HG02610 (cell line): ENCODE results near the gene RELN.

ENCODE experiments used
- ATAC-seq: cut with Tn5 transposase; IDR thresholded peaks from one replicate; pipeline ENCODE4 v1.9.1; 2021; ENCODE audit warnings: mild to moderate bottlenecking, moderate library complexity; ENCODE audit not compliant: unreplicated experiment

RELN gene

DNA sequence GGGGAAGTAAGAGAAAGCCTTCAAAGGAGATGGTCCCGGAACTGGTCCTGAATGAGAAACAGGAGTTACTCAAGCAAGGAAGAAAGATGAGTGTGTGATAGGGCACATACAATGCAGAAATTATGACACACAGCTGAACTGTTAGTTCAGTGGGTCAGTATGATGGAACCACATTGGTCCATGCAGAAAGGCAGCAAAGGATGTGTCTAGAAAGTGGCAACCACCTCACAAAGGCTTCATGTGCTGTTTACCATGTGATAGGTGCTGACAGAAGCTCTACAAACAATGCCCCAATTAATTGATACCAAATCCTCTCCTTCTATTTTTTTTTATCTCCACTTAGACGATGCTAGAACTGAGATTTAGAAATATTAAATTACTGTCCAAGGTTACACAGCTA lies 258.3 kb downstream of the RELN start:
- no peak for ATAC-seq

DNA sequence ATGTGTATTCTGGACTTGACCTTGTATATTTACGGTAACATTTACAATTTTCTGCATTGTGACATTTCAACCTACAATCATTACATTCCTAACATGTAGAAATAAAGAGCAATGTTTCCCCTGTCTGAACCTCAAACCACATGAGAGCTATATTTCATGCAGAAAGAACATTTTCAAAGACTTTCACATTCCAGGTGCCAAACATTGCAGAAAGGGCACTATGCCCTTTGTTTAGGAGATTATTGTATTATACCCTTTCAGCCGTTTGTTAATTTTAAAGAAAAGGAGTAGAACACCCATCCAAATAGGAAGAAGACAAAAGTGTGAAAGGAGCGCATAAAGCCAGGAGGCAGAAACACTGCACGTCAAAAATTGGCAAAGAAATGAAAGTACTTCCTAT lies 260.4 kb downstream of the RELN start:
- ATAC-seq: no peak

DNA sequence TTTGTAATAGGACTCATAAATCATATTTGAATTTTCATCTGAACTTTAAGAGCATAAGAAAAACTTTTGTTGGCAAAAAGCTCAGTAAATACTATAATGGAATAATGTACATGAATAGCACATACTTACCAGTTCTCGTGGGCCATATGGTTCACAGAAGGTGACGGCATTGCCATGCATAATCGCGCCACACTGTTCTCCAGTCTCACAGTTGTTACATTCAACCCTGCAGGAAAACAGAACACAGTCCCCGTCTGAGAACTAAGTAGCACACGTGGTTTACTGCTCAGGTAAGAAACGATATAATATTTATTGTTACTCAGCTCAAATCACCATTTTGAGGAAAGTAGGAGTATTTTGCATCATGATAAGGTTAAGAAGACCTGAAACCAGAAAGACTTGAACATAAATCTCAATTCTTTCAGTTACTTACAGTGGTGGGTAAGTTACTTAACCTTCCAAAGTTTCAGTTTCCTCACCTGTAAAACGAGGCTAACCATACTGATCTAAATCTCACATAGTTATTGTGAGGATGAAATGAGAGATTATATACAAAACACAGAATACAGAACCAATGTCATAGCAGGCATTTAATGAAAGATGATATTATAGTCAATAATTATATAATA lies 261.4 kb downstream of the RELN start:
- ATAC-seq: no peak

DNA sequence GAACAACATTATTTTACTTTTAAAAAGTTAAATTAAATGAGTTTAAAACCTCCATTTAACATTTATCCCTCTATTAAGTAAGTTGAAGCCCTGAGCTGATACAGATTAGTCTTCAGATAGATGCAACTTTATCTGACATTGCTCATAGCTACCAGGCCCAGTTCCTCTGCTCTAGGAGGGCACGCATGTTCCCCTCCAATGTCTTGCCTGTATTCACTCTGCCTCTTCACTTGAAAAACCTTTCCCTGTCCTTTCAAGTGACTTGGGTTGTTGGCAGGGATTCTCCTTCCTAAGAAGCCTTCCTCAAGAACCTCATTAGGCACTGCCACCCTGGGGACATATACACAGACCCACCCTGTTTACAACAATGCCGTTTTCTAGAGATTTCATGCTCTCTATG lies 270.4 kb downstream of the RELN start:
- ATAC-seq: no peak

DNA sequence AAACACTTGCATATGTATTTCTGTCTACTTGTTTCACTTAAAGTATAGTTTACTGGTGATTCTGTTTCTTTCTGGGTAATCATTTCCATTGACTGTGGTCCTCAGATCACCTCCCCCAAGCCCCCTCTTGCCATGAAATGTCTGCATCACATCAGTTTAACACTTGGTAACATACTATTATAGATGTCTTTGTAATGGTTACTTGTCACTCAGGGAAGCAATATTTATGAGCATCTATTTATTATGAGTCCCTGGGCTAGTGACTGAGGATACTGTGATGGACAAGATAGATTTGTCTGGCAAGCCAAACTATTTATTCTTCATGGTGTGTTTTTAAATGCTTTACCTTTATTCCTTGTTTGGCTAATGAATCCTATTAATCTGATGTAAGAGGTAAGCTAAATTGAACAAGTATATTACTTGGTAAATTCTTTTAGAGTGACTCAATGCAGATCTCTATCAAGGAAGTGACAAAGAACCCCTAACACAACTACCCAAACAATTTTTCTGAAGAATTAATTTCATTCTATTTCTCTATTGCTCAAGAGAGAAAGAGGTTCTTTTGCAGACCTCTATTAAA lies 270.9 kb downstream of the RELN start:
- no peak for ATAC-seq

DNA sequence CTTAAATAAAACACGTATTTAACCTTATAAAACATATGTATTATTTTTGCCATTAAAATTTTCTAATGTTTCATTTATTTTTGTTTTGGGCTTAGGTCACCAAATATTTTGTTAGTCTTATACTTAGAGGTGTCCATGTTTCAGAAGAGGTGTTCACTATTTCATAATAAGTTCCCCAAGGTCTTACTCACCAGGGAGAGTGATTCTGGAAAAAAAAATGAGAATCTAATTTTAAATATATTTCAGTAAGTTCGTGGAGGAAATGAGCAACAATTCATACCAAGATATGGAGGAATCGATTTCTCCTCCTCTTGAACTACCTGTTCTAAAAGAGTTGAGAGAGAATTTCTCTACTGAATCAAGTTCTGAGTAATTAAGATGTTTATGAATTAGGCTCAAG lies 271.9 kb downstream of the RELN start:
- ATAC-seq: no peak

DNA sequence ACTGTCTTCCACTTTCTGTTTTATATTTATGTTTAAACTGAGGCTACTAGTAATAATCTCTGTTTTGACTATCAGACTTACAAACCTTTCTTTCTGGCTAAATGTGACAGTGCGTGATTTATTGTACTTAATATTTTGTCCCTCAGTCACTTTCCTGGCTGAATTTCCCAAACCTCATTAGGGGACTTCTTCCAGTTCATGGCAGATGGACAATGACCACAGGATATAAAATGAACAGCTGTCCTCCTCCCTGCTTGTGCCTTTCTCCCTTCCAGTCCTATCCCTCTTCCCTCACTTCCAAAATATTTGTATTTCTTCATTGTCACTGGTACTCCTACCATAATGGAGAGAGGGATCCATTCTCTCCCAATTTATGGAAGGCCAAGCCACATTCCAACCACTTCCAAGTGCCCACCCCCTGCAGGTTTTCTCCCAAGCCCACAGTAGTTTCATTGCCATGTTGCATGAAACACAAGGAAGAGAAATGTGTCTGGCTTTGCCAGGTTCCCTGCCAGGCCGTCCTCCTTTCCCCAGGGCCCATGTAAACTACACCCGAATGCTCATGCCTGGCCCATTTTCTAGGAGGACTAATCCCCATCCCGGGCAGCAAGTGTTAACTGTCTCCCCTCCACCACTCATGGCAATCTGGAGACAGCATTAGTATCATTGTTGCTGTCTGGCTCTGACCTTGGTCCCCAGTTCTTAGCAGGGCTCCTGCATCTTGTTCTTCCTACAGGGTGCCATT lies 273.9 kb downstream of the RELN start:
- no peak for ATAC-seq

DNA sequence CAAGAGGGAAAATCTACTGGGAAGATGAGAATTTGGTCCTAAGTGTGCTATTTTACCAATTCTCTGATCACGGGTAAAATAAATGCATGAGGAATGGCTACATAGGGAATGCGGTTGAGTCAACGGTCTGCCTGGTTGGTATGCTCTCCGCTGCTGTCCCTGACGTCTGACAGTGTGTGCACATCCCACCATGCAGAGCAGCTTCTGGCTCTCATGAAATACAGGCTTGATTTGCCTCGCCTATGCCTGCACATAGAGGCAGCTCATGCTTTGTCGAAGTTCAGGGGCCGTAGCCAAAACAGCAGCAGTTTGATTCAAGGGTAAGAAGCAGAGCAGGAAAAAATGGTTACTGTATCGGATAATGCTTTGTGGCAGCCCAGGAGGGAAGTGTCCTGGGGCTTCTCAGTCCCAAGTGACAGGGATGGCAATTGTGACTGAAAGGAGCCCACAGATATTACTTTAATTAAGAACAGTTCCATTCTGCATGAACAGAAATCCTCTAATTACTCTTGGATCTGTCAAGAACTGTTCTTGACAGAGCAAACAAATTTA lies 275.0 kb downstream of the RELN start:
- ATAC-seq: no peak

DNA sequence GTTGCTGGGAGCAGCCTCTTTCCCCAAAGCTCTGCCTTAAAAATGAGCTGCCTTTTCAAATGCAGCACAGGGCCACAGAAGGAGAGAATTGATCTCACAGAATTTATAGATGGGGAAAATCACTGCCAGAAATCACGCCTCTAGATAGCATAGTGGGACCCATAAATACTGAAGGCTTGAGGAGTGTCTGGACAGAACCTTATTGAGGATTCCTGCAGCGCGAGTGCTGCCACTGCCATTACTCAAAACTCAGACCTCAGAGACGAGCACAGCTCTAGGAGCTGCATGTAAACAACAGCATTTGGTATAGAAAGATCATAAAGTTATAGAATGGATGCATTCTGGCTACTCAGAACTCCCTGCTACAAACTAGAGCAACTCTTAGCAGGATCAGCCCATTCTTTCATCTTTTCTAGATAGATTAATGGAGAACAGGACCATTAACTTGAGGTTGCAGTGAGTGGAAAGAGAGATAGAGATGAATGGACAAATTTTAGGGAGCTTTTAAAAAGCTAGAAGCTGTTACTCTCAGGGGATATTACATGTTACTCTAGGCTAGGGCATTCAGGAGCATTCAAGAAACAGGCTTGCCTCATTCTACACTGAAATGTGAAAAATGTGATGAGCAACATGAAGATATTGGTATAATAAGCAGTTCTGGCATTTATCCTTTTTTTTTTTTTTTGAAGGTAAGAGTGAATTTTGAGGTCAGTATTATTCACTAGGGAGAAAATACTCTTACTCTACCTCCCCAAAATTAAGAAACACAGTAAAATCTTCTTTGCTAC lies 276.3 kb downstream of the RELN start:
- no peak for ATAC-seq

DNA sequence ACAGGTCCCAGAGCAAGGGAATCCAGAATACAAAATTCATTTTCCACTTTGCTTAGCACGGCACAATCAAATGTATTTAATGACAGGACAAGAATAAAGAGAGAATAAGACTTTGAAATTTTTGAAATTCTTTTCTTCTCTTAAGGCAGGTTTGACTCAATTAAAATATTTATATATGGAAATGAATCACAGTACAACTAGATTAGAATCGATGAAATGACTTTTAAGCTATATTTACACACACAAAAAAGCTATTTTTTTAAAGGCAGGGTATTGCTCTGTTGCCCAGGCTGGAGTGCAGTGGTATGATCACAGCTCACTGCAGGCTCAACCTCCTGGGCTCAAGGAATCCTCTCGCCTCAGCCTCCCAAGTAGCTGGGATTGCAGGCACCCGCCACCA lies 278.0 kb downstream of the RELN start:
- no peak for ATAC-seq

DNA sequence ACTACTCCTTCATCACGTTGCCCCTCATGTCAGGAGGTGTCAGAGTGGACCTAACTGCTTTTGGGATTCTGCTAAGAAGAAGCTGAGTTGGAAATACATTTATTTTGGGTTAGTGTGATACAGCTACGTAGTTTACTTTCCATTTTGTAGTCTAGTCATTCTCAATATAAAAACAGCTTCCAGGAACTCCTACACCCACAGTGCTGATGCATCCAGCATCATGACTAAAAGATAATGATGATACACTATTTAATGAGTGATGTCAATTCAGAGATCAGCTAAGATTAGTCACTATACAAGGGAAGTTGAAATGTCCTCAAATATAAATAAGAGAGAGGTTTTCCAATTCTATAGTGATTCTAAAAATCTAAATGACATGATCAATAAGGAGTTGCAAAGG lies 279.2 kb downstream of the RELN start:
- ATAC-seq: no peak

DNA sequence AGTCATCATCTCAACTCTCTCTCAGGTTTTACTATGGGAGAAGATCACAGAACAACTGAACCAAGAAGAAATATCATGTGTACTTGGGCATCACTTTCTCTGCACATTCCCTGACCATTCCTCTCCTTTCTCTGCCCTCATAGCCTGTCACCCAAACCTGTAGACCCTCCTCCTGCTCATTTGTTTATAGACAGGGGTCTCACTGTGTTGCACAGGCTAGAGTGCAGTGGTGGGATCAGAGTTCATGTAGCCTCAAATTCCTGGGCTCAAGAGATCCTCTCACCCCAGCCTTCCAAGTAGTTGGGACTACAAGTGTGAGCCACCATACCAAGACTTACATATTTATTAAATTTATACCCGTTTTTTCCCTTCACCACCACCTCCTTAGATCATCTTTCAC lies 282.7 kb downstream of the RELN start:
- no peak for ATAC-seq

DNA sequence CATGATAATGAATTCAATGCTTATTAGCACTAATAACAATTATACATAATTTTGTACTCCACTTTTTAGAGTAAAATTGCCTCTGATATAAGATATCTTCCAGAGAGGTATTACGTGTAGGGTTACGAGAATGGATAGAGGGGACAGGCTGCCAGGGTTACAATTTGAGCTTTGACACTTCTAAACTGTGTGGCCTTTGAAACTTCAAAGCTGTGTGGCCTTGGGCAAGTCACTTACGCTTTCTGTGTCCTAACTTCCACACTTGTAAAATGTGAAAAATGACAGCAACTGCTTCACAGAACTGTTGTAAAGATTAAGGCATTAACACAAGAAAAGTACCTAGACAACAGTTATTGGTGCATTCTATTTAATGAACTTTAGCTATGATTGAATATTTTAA lies 283.9 kb downstream of the RELN start:
- no peak for ATAC-seq

DNA sequence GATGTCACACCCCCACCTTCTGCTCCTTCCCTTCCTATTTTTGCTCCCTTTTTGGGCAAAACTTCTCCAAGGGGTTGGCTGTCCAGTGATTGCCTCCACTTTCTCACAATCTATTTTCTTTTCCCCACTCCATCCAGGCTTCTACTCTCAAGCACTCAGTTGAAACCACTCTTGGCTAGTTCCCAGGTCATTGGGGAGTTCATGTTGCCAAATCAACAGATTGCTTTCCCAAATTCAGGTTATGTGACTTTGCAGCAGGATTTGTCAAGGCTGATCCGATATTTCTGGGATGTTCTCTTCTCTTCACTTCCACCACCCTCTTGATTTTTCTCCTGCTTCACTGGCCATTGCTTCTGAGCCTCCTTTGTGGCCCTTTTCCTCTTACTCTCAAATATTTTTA lies 284.8 kb downstream of the RELN start:
- ATAC-seq: no peak

DNA sequence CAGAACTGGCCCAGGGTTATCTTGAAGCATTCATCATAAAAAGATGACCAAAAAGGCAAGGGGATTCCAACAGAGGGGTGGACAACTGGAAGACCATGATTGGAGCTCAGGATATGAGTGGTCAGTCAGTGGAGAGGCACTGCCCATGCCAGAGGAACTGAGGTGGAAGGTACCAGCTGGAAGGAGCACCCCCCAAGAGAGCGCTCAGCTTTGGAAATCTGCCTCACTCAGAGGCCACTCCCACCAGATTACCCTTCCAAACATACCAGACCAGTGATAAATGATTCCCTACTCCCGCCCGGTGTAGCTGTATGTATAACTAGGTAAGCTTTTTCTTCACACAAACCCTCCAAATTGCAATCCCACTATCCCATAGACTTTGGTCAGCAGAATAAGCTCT lies 286.5 kb downstream of the RELN start:
- ATAC-seq: no peak

DNA sequence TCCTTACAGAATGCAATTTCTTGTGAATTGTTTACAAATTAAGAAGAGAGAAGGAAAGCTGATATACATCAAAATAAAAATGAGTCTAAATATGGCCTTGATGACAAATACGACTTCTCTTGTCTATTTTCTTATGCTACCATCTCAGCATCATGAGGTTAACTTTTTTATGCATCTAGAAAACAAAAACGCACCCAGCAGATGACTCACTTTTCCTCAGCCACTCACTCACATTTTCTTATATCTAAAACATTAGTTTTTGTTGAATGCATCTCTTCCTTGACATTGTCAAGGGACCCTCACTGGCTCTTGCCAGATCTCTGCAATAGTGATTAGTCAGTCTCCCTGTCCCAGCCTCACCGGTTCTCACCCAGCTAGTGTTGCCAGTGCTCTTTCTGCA lies 287.0 kb downstream of the RELN start:
- no peak for ATAC-seq

DNA sequence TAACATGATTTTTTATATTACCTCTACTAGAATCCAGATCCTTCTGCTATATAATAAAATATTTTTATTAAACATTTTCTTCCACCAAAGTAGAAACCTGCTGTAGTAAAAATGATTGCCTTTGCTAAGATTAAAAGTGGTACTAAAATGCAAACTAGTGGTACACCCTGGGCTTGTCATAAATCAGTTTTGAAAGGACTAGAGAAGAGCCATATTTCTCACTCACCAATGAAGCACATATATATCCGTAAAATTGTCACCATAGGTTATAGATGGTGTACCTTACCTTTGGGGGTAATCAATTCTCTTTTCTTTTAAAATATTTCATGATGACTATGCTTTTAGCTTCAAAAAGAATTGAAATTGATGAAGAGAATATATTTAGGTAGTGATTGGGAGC lies 290.4 kb downstream of the RELN start:
- ATAC-seq: no peak

DNA sequence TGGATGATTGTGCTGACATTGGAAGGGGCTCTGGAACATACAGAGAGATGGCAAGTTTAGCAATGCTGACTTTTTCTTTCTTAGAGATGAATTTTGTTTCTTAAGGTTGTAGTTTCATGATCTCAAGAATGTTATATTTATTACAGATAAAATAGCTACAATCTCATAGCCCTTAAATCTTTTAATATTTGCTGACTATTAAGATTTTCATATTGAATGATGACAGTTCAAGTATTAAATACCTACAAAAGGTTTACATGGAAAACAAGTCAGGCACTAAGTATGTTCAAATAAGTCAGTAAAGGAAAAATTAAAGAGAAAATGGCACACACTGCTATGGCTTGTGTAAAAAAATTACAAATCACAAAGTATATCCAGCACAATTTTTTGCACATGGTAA lies 291.4 kb downstream of the RELN start:
- ATAC-seq: no peak

DNA sequence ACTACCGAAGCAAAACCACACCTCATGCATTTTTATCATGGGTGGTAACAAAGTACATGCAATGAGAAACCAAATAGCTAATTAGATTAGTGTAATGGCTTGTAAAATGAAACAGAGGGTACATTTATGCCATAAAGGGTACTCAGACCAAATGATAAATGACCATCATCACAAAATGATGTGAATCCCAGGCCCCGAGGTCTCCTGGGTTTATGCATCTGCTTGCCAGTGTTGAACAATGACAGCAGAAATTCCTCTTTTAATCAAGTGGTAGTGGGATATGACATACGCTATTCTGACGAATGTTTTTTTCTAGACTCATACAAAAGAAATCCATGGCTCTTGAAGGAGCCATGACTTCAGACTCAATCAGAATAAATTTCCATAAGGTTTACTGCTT lies 293.9 kb downstream of the RELN start:
- no peak for ATAC-seq

DNA sequence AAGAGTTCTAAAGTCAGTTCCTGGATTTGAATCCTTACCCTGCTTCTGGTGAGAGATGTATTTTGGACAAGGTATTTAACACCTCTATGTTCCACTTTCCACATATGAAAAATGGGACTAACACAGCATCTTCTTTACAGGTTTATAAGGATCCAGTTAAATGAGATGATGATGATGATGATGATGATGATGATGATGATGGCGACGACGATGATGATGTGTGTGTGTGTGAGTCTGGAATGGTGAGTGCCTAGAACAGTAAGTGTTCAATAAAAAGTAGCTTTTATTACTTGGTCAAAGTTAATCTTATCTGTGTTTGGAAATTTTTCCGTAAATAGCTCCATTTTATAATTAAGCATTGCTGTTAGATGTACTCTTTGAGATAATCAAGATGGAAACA lies 295.2 kb downstream of the RELN start:
- no peak for ATAC-seq

DNA sequence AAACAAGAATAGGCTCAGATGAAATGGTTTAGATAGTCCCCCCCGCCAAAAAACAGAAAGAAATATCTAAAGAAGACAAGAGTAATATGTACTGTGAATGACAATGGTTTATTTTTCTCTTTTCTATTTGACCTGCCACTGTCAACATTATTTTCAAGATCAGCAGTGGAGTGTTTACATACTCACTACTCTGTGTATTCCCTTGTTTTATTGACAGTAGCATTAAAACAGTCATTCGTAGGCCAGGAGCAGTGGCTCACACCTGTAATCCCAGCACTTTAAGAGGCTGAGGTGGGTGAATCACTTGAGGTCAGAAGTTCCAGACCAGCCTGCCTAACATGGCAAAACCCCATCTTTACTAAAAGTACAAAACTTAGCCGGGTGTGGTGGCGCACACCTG lies 298.2 kb downstream of the RELN start:
- ATAC-seq: no peak
